Mesendoderm (in vitro differentiated cells): ENCODE data around the gene SRL.

Source experiments
- DNase-seq: peaks from one replicate; pipeline ENCODE4 v3.0.0; 2013
- H2AK5ac ChIP-seq: 2 replicates; pipeline ENCODE4 v1.6.1; 2013; ENCODE audit warnings: low read length, inconsistent platforms
- H2BK120ac ChIP-seq: 2 replicates; pipeline ENCODE4 v1.6.1; 2013; ENCODE audit warnings: low read depth, mild to moderate bottlenecking, low read length, moderate library complexity, mixed read lengths
- H2BK15ac ChIP-seq: replicated peaks from 2 replicates; pipeline ENCODE4 v1.6.1; 2013; ENCODE audit warnings: low read depth, mild to moderate bottlenecking, moderate library complexity
- H2BK5ac ChIP-seq: 2 replicates; pipeline ENCODE4 v1.6.1; 2013; ENCODE audit warnings: low read length, inconsistent platforms
- H3K18ac ChIP-seq: 2 replicates; pipeline ENCODE4 v1.6.1; 2013; ENCODE audit warnings: mild to moderate bottlenecking, low read length, mixed read lengths
- H3K23ac ChIP-seq: one replicate; pipeline ENCODE4 v1.6.1; 2013; ENCODE audit warnings: low read length
- H3K27ac ChIP-seq: 2 replicates; pipeline ENCODE4 v1.5.1; 2013; ENCODE audit warnings: low read depth, mild to moderate bottlenecking, inconsistent platforms, low read length, moderate library complexity
- H3K27me3 ChIP-seq: 2 replicates; pipeline ENCODE4 v1.6.1; 2013; ENCODE audit warnings: low read length, control low read depth, mild to moderate bottlenecking, inconsistent platforms; ENCODE audit not compliant: insufficient read depth, poor library complexity
- H3K36me3 ChIP-seq: 2 replicates; pipeline ENCODE4 v1.6.1; 2013; ENCODE audit warnings: low read length, inconsistent platforms; ENCODE audit not compliant: control insufficient read depth, insufficient read depth
- H3K4ac ChIP-seq: one replicate; pipeline ENCODE4 v1.6.1; 2013; ENCODE audit warnings: low read depth, mild to moderate bottlenecking, low read length, moderate library complexity
- H3K4me1 ChIP-seq: 2 replicates; pipeline ENCODE4 v1.6.1; 2013; ENCODE audit warnings: low read depth, low read length, inconsistent platforms; ENCODE audit not compliant: control insufficient read depth
- H3K4me2 ChIP-seq: 2 replicates; pipeline ENCODE4 v1.6.1; 2013; ENCODE audit warnings: low read length
- H3K4me3 ChIP-seq: 2 replicates; pipeline ENCODE4 v1.5.1; 2013; ENCODE audit warnings: mild to moderate bottlenecking, low read length
- H3K56ac ChIP-seq: one replicate; pipeline ENCODE4 v1.6.1; 2013; ENCODE audit warnings: low read length
- H3K79me1 ChIP-seq: 2 replicates; pipeline ENCODE4 v1.6.1; 2013; ENCODE audit warnings: low read length, inconsistent platforms
- H3K79me2 ChIP-seq: 2 replicates; pipeline ENCODE4 v1.6.1; 2013; ENCODE audit warnings: mild to moderate bottlenecking, low read length; ENCODE audit not compliant: control insufficient read depth, insufficient read depth
- H3K9ac ChIP-seq: 2 replicates; pipeline ENCODE4 v1.6.1; 2013; ENCODE audit warnings: low read length, inconsistent platforms
- H4K5ac ChIP-seq: one replicate; pipeline ENCODE4 v1.6.1; 2013; ENCODE audit warnings: low read length
- H4K8ac ChIP-seq: one replicate; pipeline ENCODE4 v1.6.1; 2013; ENCODE audit warnings: low read depth, mild to moderate bottlenecking, control low read depth, low read length, moderate library complexity
- WGBS: extraction: QIAGEN DNeasy Blood & Tissue Kit; methylation state at CpG from one replicate; pipeline ENCODE4 v1.1.7; 2013; ENCODE audit warnings: low lambda C conversion rate, missing lambda C conversion rate; ENCODE audit not compliant: insufficient coverage; ENCODE audit errors: extremely low coverage; 5-methylcytosine and 5-hydroxymethylcytosine counted together

The SRL gene

GRCh38 chr16:4247460-4247784, 5.5 kb upstream of the SRL start:
- Histone ChIP-seq H3K27ac (no peak overlapping the region), H3K79me2 (no peaks in the 10 kb centered on the region), H3K56ac (no peak overlapping the region), H2BK120ac (no peak overlapping the region), H3K36me3 (no peaks in the 10 kb centered on the region), H4K8ac (no peak overlapping the region), H2AK5ac (no peak overlapping the region), H3K9ac (no peak overlapping the region), H3K4me1 (no peaks in the 10 kb centered on the region), H2BK15ac (no peak overlapping the region), H4K5ac (no peak overlapping the region), H3K4me2 (no peak overlapping the region), H3K79me1 (no peaks in the 10 kb centered on the region), H3K4me3 (no peak overlapping the region), H3K27me3 (no peaks in the 10 kb centered on the region), H3K4ac (no peak overlapping the region), H3K23ac (no peak overlapping the region), H3K18ac (no peak overlapping the region), H2BK5ac (no peak overlapping the region)
- no CpG with 5 or more reads among the region's 7 CpGs for WGBS
- DNase-seq, result no peak

- Histone ChIP-seq H3K36me3 (no peaks in the 10 kb centered on the region), H3K27me3 (no peaks in the 10 kb centered on the region), H3K4me2 (no peak overlapping the region), H3K56ac (no peak overlapping the region), H3K18ac (no peak overlapping the region), H2BK5ac (no peak overlapping the region), H3K79me2 (no peaks in the 10 kb centered on the region), H2BK120ac (no peak overlapping the region), H3K23ac (no peak overlapping the region), H3K4me1 (no peaks in the 10 kb centered on the region), H3K4me3 (no peak overlapping the region), H3K9ac (no peak overlapping the region), H3K79me1 (no peaks in the 10 kb centered on the region), H4K8ac (no peak overlapping the region), H4K5ac (no peak overlapping the region), H2BK15ac (no peak overlapping the region), H3K4ac (no peak overlapping the region), H3K27ac (no peak overlapping the region), H2AK5ac (no peak overlapping the region)
- no CpG with 5 or more reads among the region's 14 CpGs for WGBS
- no peak for DNase-seq
Measured at GRCh38 chr16:4246777-4247459, 5.0 kb upstream of the SRL start.

DNA sequence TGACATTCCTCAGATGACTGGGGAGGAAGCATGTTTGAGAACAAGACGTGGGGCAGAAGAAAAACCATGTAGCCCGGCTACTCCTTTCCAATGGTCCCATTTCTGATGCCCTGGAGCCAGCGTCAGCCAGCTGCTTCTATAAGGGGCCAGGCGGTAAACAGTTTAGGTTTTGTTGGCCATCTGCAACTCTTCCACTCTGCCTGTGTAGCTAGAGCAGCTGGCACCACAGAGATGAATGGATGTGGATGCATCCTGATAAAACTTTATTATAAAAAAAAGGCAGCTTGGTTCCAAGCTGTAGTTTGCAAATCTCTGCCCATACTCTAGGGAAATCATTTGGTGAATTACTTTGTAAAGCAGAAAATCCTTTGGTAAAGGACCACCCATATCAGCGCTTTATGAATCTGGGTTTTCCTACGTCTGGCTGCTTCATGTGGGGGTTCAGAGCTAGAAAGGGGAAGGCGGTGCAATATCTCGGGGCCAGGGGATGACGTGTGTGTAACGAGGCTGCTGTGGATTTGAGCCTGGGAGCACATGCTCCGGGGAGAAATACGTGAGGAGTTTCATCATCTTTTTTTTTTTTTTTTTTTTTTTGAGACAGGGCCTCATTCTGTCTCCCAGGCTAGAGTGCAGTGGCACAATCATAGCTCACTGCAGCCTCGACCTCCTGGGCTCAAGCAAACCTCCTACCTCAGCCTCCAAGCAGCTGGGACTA, 3.4 kb upstream of the SRL start:
- DNase-seq, result no peak
- no peak overlapping the region for H4K5ac ChIP-seq
- no peak overlapping the region for H3K18ac ChIP-seq
- no peak overlapping the region for H2BK120ac ChIP-seq
- no peak overlapping the region for H3K27ac ChIP-seq
- H3K36me3 ChIP-seq, result no peaks in the 10 kb centered on the region
- no peak overlapping the region for H2BK5ac ChIP-seq
- H3K9ac ChIP-seq, result no peak overlapping the region
- peak overlapping the region; percentile 24 for H3K23ac ChIP-seq
- no peaks in the 10 kb centered on the region for H3K79me2 ChIP-seq
- H3K4me2 ChIP-seq, result no peak overlapping the region
- peak overlapping the region; percentile 42 for H3K56ac ChIP-seq
- no peak overlapping the region for H3K4me3 ChIP-seq
- no peaks in the 10 kb centered on the region for H3K4me1 ChIP-seq
- no peaks in the 10 kb centered on the region for H3K79me1 ChIP-seq
- no peaks in the 10 kb centered on the region for H3K27me3 ChIP-seq
- no peak overlapping the region for H3K4ac ChIP-seq
- H2AK5ac ChIP-seq, result no peak overlapping the region
- no peak overlapping the region for H2BK15ac ChIP-seq
- no CpG with 5 or more reads among the region's 13 CpGs for WGBS
- H4K8ac ChIP-seq, result no peak overlapping the region

GRCh38 chr16:4244254-4245076, 2.6 kb upstream of the SRL start:
- Histone ChIP-seq H3K4me2 (no peak overlapping the region), H3K56ac (peak overlapping the region; percentile 56), H2BK5ac (no peak overlapping the region), H3K79me2 (no peaks in the 10 kb centered on the region), H2BK15ac (no peak overlapping the region), H2AK5ac (peak overlapping the region; percentile 51), H3K9ac (no peak overlapping the region), H4K5ac (peak overlapping the region; percentile 91), H3K23ac (peak overlapping the region; percentile 24), H4K8ac (no peak overlapping the region), H3K27me3 (no peaks in the 10 kb centered on the region), H3K18ac (no peak overlapping the region), H3K27ac (no peak overlapping the region), H3K36me3 (no peaks in the 10 kb centered on the region), H3K4ac (no peak overlapping the region), H3K4me3 (no peak overlapping the region), H3K79me1 (no peaks in the 10 kb centered on the region), H2BK120ac (no peak overlapping the region), H3K4me1 (no peaks in the 10 kb centered on the region)
- DNase-seq, result peak; percentile 88
- no CpG with 5 or more reads among the region's 10 CpGs for WGBS

- Histone ChIP-seq H3K18ac (no peak overlapping the region), H3K27ac (no peak overlapping the region), H3K27me3 (no peaks in the 10 kb centered on the region), H3K79me1 (no peaks in the 10 kb centered on the region), H3K9ac (no peak overlapping the region), H4K8ac (no peak overlapping the region), H3K36me3 (no peaks in the 10 kb centered on the region), H4K5ac (no peak overlapping the region), H2BK5ac (no peak overlapping the region), H3K56ac (no peak overlapping the region), H2BK120ac (no peak overlapping the region), H3K4me2 (no peak overlapping the region), H3K79me2 (no peaks in the 10 kb centered on the region), H2AK5ac (no peak overlapping the region), H3K4me1 (no peaks in the 10 kb centered on the region), H3K4ac (no peak overlapping the region), H2BK15ac (no peak overlapping the region), H3K23ac (no peak overlapping the region), H3K4me3 (no peak overlapping the region)
- WGBS, result 100% methylated on average over 3 of the region's 17 CpGs
- DNase-seq, result no peak
Measured at GRCh38 chr16:4241258-4241927, 487 bp downstream of the SRL start.
